Measurements from ENCODE around the gene ROGDI.

- no peak for TF ChIP-seq ZNF510 (tag by site-specific recombination; IDR thresholded peaks at IDR 0.05; ENCODE audit: insufficient replicate concordance)
- no peak for TF ChIP-seq ZNF555 (tag by site-specific recombination; conservative IDR thresholded peaks at IDR 0.05)
- TF ChIP-seq CTCF (tag by site-specific recombination; IDR thresholded peaks at IDR 0.05) = no peak
- no peak for TF ChIP-seq ATF2 (tag by site-specific recombination; IDR thresholded peaks at IDR 0.05; ENCODE audit: low read depth)
- TF ChIP-seq ZBTB21 (tag by site-specific recombination; IDR thresholded peaks at IDR 0.05) = no peak
- no peak for TF ChIP-seq ZSCAN18 (tag by site-specific recombination; IDR thresholded peaks at IDR 0.05)
- TF ChIP-seq ZNF692 (tag by site-specific recombination; IDR thresholded peaks at IDR 0.05) = no peak
- TF ChIP-seq MZF1 (tag by site-specific recombination; IDR thresholded peaks at IDR 0.05; ENCODE audit: borderline replicate concordance) = no peak
Observed at GRCh38 chr16:4846503-4846900, 44.1 kb upstream of the ROGDI start.

All from HEK293 (cell line).